ENCODE results near the gene XRN2.

DNA sequence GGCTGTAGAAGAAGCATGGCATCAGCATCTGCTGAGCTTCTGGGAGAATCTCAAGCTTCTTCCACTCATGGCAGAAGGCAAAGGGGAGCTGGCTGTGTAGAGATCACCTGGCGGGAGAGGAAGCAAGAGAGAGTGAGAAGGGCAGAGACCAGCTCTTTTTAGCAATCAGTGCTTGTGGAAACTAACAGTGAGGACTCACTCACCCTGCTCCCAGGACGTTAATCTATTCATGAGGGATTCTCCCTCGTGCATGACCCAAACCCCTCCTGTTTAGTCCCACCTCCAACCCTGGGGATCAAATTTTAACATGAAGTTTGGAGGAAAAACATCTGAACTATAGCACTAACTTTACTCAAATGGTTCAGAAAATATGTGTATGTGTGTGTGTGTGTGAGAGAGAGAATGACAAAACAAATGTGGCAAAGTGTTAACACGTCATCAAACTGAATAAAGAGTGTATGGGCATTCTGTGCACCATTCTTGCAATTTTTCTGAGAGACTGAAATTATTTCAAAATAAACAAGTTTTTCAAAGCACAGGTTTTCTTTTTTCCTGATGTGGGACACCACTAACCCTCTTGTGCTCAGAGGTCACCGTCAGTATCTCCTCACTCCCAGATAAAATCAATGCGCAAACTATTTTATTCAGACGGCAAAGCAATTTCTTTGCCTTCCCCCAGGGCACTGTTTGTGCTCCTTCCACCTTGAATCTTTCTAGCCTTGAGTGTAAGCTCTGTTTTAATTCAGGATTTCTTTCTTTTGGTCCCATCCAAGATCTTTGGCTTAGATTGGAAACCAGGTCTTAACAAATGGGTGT is 23.2 kb upstream of the XRN2 start:
- TF ChIP-seq, protein P1, sequence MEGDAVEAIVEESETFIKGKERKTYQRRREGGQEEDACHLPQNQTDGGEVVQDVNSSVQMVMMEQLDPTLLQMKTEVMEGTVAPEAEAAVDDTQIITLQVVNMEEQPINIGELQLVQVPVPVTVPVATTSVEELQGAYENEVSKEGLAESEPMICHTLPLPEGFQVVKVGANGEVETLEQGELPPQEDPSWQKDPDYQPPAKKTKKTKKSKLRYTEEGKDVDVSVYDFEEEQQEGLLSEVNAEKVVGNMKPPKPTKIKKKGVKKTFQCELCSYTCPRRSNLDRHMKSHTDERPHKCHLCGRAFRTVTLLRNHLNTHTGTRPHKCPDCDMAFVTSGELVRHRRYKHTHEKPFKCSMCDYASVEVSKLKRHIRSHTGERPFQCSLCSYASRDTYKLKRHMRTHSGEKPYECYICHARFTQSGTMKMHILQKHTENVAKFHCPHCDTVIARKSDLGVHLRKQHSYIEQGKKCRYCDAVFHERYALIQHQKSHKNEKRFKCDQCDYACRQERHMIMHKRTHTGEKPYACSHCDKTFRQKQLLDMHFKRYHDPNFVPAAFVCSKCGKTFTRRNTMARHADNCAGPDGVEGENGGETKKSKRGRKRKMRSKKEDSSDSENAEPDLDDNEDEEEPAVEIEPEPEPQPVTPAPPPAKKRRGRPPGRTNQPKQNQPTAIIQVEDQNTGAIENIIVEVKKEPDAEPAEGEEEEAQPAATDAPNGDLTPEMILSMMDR (IDR thresholded peaks at IDR 0.05) = no peak
- TF ChIP-seq POLR2A (IDR thresholded peaks at IDR 0.05) = no peak

Measured in Peyer's patch (tissue), 4 donors.